ENCODE results near the gene CADM4.
"Not testable (repeated sequence)": the region's sequence is repeated elsewhere in the genome, so short reads cannot be mapped to it uniquely, and the experiment has no call there.

CADM4 gene

GRCh38 chr19:43598445-43599240 lies 41.0 kb downstream of the CADM4 start:
- H3K4me1 Mint-ChIP-seq = peaks cover 26% of the 10 kb centered on the region
- ATAC-seq (ENCODE audit: low read depth) (no peak), DNase-seq (ENCODE audit: low spot score in 2 of 2) (no peak)
- no peaks in the 10 kb centered on the region for H3K36me3 Mint-ChIP-seq
- no peaks in the 10 kb centered on the region for H3K27me3 Mint-ChIP-seq
- H3K27ac Mint-ChIP-seq = no peak overlapping the region
- no peak overlapping the region for H3K4me3 Mint-ChIP-seq
- H3K9me3 Mint-ChIP-seq = no peaks in the 10 kb centered on the region

- Mint-ChIP-seq H3K9me3 (no peaks in the 10 kb centered on the region), H3K36me3 (no peaks in the 10 kb centered on the region)
- no peak for DNase-seq (ENCODE audit: low spot score in 2 of 2)
Measured at GRCh38 chr19:43597876-43598275, 41.8 kb downstream of the CADM4 start.

GRCh38 chr19:43596842-43597461 lies 42.7 kb downstream of the CADM4 start:
- DNase-seq (ENCODE audit: low spot score in 2 of 2) = no peak

More at GRCh38 chr19:43597876-43598275, 41.8 kb downstream of the CADM4 start:
- Mint-ChIP-seq H3K4me1 (peaks cover 28% of the 10 kb centered on the region), H3K4me3 (no peak overlapping the region), H3K27me3 (no peaks in the 10 kb centered on the region), H3K27ac (peak overlapping the region; percentile 100)
- ATAC-seq (ENCODE audit: low read depth) = no peak

DNA sequence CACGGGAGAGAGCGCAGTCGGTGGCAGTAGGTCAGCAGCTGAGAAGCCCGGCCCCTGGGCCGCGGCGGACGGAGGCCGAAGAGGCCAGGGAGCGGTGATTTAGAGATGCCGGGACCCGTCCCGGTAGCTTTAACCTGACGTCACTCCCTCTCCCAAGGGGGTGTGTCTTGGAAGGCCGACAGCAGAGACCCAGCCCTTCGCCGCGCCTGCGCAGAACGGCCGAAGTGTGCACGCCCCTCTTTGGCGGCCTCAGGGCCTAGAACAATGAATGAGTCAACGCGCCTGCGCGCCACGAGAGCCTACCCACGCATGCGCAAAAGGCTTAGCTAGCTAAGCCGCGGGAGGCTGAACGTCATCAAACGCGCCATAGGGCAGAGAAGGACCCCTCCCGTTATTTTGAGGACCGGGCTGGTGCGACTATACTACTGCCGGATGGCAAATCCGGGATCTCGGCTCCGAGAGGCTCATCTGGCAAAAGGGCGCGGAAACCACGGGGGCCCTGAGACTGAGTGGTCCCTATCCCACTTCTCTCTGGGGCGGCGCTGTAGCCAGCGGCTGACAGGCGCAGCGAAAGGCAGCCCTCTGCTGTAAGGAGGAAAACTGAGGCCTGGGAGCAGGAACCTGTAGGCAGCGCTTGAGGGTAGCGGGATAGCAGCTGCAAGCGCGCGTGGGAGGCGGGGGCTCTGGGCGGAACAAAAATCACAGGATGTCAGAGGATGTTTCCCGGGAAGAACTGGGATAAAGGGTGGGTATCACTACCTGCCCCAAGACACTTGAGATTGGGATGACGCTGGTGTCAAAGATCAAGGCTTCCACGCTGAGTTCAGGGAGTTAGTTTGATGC lies 43.4 kb downstream of the CADM4 start, which contains the start of the genes IRGQ and ZNF576:
Gene IRGQ (minus strand): TSS at position 136 of the 843 bp plus-strand sequence. CDS start 796 bp downstream, outside the sequence.
Gene ZNF576 (plus strand): TSS at position 597 of the 843 bp plus-strand sequence. CDS start 514 bp downstream, outside the sequence.
- Mint-ChIP-seq H3K9me3 (no peaks in the 10 kb centered on the region), H3K36me3 (peaks cover 3% of the 10 kb centered on the region), H3K4me3 (peak within 1 kb of the TSS; percentile 95), H3K27me3 (no peaks in the 10 kb centered on the region), H3K4me1 (peaks cover 30% of the 10 kb centered on the region), H3K27ac (peak within 1 kb of the TSS; percentile 100)
- peak; percentile 81 for ATAC-seq (ENCODE audit: low read depth)
- peak; percentile 100 for DNase-seq (ENCODE audit: low spot score in 2 of 2)

More at GRCh38 chr19:43596842-43597461, 42.7 kb downstream of the CADM4 start:
- H3K27me3 Mint-ChIP-seq = no peaks in the 10 kb centered on the region
- H3K9me3 Mint-ChIP-seq = no peaks in the 10 kb centered on the region
- peaks cover 30% of the 10 kb centered on the region for H3K4me1 Mint-ChIP-seq
- H3K4me3 Mint-ChIP-seq = peak overlapping the region; percentile 95
- peak overlapping the region; percentile 100 for H3K27ac Mint-ChIP-seq
- peaks cover 3% of the 10 kb centered on the region for H3K36me3 Mint-ChIP-seq
- no peak for ATAC-seq (ENCODE audit: low read depth)

DNA sequence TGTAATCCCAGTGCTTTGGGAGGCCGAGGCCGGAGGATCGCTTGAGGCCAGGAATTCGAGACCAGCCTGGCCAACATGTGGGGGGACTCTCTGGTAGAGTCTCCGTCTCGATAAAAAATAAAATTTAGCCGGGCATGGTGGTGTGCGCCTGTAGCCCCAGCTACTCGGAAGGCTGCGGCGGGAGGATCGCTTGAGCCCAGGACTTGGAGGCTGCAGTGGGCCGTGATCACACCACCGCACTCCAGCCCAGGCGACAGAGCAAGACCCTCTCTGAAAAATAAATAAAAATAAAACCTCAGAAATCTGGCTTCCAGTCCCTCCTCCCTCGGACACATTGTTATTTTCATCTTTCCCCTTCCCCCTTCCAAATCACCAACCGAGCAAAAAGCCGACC lies 44.0 kb downstream of the CADM4 start:
- DNase-seq (ENCODE audit: low spot score in 2 of 2) = no peak
- peak; percentile 16 for ATAC-seq (ENCODE audit: low read depth)
- H3K4me3 Mint-ChIP-seq = peak overlapping the region; percentile 95
- H3K27ac Mint-ChIP-seq = peak overlapping the region; percentile 100
- peaks cover 3% of the 10 kb centered on the region for H3K36me3 Mint-ChIP-seq
- no peaks in the 10 kb centered on the region for H3K9me3 Mint-ChIP-seq
- no peaks in the 10 kb centered on the region for H3K27me3 Mint-ChIP-seq
- H3K4me1 Mint-ChIP-seq = peaks cover 30% of the 10 kb centered on the region

DNA sequence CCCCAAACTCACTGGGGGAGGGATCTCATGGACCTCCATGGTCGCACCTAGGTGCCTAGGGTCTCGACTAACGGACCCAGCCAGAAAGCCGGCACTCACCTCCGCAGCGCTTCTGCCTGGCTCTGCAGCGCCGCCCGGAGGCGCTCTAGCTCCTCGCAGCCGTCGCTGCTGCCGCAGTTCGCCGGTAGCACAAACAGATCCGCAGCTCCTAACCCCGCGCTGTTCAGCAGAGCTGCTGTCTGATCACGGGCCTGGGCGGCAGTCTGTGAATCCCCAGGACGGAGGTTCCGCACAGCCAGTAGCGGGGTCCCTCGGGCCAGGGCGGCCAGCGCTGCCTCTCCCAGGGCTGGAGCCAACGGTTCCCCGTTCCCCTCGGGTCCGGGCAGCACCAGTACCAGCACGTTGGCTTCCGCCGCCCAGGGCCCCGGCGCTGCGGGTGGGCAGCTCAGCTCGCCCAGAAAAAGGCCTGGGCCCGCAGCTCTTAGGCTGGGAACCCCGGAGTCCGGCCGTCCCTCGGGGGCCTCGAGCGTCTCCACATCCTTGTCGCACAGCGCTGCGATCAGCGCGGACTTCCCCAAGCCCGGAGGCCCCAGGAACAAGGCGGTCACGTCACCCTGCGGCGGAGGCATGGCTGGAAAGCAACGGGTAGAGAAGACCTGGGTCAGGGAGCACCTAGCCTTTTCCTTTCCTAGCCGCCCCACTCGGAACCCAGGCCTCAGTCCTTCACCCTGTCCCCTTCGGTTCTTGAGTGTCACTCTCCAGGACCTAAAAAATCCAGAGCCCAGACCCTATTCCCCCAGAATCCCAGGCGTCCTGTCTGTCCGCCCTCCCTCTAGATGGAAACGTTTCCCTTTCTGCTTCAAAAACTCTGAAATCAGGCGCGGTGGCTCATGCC lies 44.7 kb downstream of the CADM4 start:
- peak; percentile 48 for ATAC-seq (ENCODE audit: low read depth)
- Mint-ChIP-seq H3K27me3 (no peaks in the 10 kb centered on the region), H3K9me3 (no peaks in the 10 kb centered on the region), H3K4me3 (peak overlapping the region; percentile 95), H3K4me1 (peaks cover 31% of the 10 kb centered on the region), H3K36me3 (peaks cover 3% of the 10 kb centered on the region), H3K27ac (peak overlapping the region; percentile 100)
- DNase-seq (ENCODE audit: low spot score in 2 of 2) = peak; percentile 58 to 68

DNA sequence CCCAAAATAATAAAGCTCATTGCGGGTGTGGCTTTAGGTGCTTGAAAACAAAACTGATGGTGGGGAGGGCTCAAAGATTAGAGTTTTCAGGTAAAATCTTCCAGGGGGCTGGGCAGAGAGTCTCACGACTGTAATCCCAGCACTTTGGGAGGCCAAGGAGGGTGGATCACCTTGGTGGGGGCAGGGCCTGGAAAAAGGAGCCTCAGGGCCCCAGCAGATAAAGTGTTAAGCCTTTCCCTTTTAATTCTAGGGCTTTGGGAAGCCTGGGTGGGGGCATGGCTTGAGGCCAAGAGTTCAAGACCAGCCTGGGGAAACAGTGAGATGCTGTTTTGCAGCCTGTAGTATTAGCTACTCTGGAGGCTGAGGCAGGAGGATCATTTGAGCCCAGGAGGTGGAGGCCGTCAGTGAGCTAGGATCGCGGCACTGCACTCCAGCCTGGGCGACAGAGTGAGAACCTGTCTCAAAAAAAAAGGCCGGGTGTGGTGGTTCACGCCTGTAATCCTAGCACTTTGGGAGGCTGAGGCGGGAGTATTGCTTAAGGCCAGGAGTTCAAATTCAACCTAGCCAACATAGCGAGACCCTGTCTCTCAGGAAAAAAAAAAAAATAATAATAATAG lies 45.5 kb downstream of the CADM4 start:
- peaks cover 37% of the 10 kb centered on the region for H3K4me1 Mint-ChIP-seq
- ATAC-seq (ENCODE audit: low read depth) = no peak
- peak overlapping the region; percentile 43 for H3K4me3 Mint-ChIP-seq
- no peaks in the 10 kb centered on the region for H3K27me3 Mint-ChIP-seq
- no peak for DNase-seq (ENCODE audit: low spot score in 2 of 2)
- H3K27ac Mint-ChIP-seq = peak overlapping the region; percentile 10
- H3K9me3 Mint-ChIP-seq = no peaks in the 10 kb centered on the region
- H3K36me3 Mint-ChIP-seq = peaks cover 5% of the 10 kb centered on the region

DNA sequence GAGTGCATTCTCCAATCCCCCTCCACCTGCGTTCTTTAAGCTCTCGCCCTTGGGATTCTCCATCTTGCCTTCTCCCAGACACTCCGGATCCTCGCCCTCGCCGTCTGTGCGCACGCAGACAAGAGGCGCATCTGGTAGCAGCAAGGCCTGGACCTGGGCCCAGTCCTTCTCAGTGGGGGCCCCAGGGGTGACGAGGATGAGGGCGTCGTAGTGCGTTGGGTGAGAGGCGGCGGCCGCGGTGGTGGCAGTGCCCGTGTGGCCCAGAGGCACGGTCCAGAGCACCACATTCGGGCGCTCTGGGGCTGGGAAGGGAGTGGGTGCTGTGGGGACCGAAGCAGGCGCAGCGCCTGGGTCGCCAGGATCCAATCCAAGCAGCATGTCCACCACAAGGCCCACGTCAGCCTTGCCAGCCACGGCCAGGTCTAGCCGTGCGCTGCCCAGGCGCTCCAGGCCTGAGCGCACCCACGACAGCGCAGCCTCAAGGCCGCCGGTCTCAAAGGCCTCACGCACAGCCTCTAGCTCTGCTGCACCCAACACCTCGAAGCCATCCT lies 46.8 kb downstream of the CADM4 start:
- DNase-seq (ENCODE audit: low spot score in 2 of 2) (no peak), ATAC-seq (ENCODE audit: low read depth) (no peak)
- Mint-ChIP-seq H3K27ac (peak overlapping the region; percentile 10), H3K4me1 (peaks cover 33% of the 10 kb centered on the region), H3K36me3 (peaks cover 5% of the 10 kb centered on the region), H3K27me3 (no peaks in the 10 kb centered on the region), H3K9me3 (no peaks in the 10 kb centered on the region), H3K4me3 (no peak overlapping the region)

- ATAC-seq (ENCODE audit: low read depth) (no peak), DNase-seq (ENCODE audit: low spot score in 2 of 2) (no peak)
- Mint-ChIP-seq H3K4me3 (no peak overlapping the region), H3K4me1 (peaks cover 26% of the 10 kb centered on the region), H3K36me3 (peaks cover 5% of the 10 kb centered on the region), H3K9me3 (no peaks in the 10 kb centered on the region), H3K27me3 (no peaks in the 10 kb centered on the region), H3K27ac (no peak overlapping the region)
Measured at GRCh38 chr19:43591904-43592772, 47.5 kb downstream of the CADM4 start.

DNA sequence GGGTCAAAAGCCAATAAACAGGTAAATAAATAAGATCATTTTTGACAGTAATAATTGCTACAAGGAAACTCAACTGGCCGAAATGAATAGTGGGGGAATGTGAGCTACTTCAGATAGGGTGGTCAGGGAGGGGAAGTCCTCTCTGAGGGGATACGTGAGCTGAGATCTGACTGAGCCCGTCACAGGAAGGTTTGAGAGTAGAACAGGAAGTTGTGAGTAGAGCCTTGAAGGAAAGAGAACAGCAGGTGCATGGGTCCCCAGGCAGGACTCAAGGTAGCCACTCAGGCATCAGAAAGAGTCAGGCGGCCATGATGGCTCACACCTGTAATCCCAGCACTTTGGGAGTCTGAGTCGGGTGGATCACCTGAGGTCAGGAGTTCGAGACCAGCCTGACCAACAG lies 50.0 kb downstream of the CADM4 start:
- H3K27me3 Mint-ChIP-seq = no peaks in the 10 kb centered on the region
- peak overlapping the region; percentile 51 for H3K27ac Mint-ChIP-seq
- ATAC-seq (ENCODE audit: low read depth) (peak; percentile 73), DNase-seq (ENCODE audit: low spot score in 2 of 2) (no peak)
- peaks cover 7% of the 10 kb centered on the region for H3K36me3 Mint-ChIP-seq
- peaks cover 20% of the 10 kb centered on the region for H3K4me1 Mint-ChIP-seq
- H3K4me3 Mint-ChIP-seq = no peak overlapping the region
- H3K9me3 Mint-ChIP-seq = no peaks in the 10 kb centered on the region

DNA sequence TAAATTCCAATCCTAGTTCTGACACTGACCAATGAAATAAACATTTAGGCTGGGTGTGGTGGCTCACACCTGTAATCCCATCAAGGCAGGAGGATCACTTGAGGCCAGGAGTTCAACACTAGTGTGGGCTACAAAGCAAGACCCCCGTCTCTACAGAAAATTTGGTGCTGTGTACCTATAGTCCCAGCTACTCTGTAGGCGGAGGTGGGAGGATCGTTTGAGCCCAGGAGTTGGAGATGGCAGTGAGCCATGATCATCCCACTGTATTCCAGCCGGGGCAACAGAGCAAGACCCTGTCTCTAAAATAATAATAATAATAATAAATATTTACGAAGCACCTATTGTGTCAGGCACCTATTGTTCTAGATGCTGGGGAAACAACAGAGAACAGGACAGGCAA lies 50.4 kb downstream of the CADM4 start:
- Mint-ChIP-seq H3K27me3 (no peaks in the 10 kb centered on the region), H3K27ac (peak overlapping the region; percentile 51), H3K4me3 (no peak overlapping the region), H3K36me3 (peaks cover 7% of the 10 kb centered on the region), H3K9me3 (no peaks in the 10 kb centered on the region), H3K4me1 (peaks cover 21% of the 10 kb centered on the region)
- no peak for DNase-seq (ENCODE audit: low spot score in 2 of 2)
- ATAC-seq (ENCODE audit: low read depth) = no peak

DNA sequence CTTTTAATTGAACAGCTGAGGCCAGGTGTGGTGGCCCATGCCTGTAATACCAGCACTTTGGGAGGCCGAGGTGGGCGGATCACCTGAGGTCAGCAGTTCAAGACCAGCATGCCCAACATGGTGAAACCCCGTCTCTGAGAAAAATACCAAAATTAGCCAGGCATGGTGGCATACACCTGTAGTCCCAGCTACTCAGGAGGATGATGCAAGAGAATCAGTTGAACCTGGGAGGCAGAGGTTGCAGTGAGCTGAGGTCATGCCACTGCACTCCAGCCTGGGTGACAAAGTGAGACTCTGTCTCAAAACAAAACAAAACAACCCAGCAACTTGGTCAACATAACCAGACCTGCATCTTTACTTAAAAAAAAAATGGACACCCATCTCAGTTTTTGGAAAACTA lies 52.6 kb downstream of the CADM4 start:
- DNase-seq (ENCODE audit: low spot score in 2 of 2); H3K4me3 Mint-ChIP-seq; H3K9me3 Mint-ChIP-seq; H3K27ac Mint-ChIP-seq; ATAC-seq (ENCODE audit: low read depth); H3K36me3 Mint-ChIP-seq; H3K27me3 Mint-ChIP-seq: not testable (repeated sequence)
- peaks cover 17% of the 10 kb centered on the region for H3K4me1 Mint-ChIP-seq
